Brain microvascular endothelial cell (primary cell): ENCODE results near the gene HK3.

Source experiments
- DNase-seq: peaks from one replicate; pipeline ENCODE4 v3.0.0-alpha.2; 2020
- H3K27ac ChIP-seq: fragments of 250-450 bp; sonication (Bioruptor Pico); 2 replicates; pipeline ENCODE4 v1.5.1; 2020; ENCODE audit warnings: mild to moderate bottlenecking, moderate library complexity
- H3K27me3 ChIP-seq: fragments of 250-450 bp; sonication (Bioruptor Pico); replicated peaks from 2 replicates; pipeline ENCODE4 v1.5.1; 2020; ENCODE audit warnings: mild to moderate bottlenecking
- H3K36me3 ChIP-seq: fragments of 250-450 bp; sonication (Bioruptor Pico); replicated peaks from 2 replicates; pipeline ENCODE4 v1.5.1; 2020; ENCODE audit warnings: mild to moderate bottlenecking
- H3K4me3 ChIP-seq: 2 replicates; pipeline ENCODE4 v1.5.1; 2011; ENCODE audit warnings: low read depth, mild to moderate bottlenecking, control low read depth, low read length, moderate library complexity
- CTCF ChIP-seq: IDR thresholded peaks from 2 replicates; pipeline ENCODE4 v1.5.1; 2011; ENCODE audit warnings: low read depth, mild to moderate bottlenecking, moderate library complexity, low read length, control low read depth, inconsistent platforms; ENCODE audit errors: missing control alignments
- in situ Hi-C: cut with HindIII; loops from 2 replicates; pipeline ENCODE4 v1.10.0; 2017; ENCODE audit warnings: low sequenced_read_pairs, low pct_ligation_motif_present

The HK3 gene

GRCh38 chr5:176846335-176847140 lies 52.6 kb downstream of the HK3 start:
- in situ Hi-C loops, result no loop called here
- H3K27me3 ChIP-seq, result peaks cover 21% of the 10 kb centered on the region
- no peaks in the 10 kb centered on the region for H3K36me3 ChIP-seq
- no peak for DNase-seq
- TF ChIP-seq CTCF, result no peak
- H3K27ac ChIP-seq, result no peak overlapping the region
- H3K4me3 ChIP-seq, result no peak overlapping the region

- no peak for TF ChIP-seq CTCF
- DNase-seq, result no peak
Measured at GRCh38 chr5:176845392-176845713, 53.8 kb downstream of the HK3 start.

GRCh38 chr5:176844706-176845391 lies 54.3 kb downstream of the HK3 start:
- in situ Hi-C loops, result no loop called here
- Histone ChIP-seq H3K4me3 (no peak overlapping the region), H3K36me3 (no peaks in the 10 kb centered on the region), H3K27ac (no peak overlapping the region), H3K27me3 (peaks cover 25% of the 10 kb centered on the region)
- DNase-seq, result peak; percentile 14
- no peak for TF ChIP-seq CTCF

More at GRCh38 chr5:176845392-176845713, 53.8 kb downstream of the HK3 start:
- H3K27me3 ChIP-seq, result peaks cover 25% of the 10 kb centered on the region
- no peaks in the 10 kb centered on the region for H3K36me3 ChIP-seq
- no peak overlapping the region for H3K27ac ChIP-seq
- H3K4me3 ChIP-seq, result no peak overlapping the region
- in situ Hi-C loops, result no loop called here

GRCh38 chr5:176844281-176844680 lies 54.9 kb downstream of the HK3 start:
- Histone ChIP-seq H3K36me3 (no peaks in the 10 kb centered on the region), H3K27ac (no peak overlapping the region), H3K27me3 (peaks cover 21% of the 10 kb centered on the region), H3K4me3 (no peak overlapping the region)
- in situ Hi-C loops, result no loop called here
- TF ChIP-seq CTCF, result no peak
- DNase-seq, result no peak

- Histone ChIP-seq H3K27ac (no peak overlapping the region), H3K4me3 (no peak overlapping the region), H3K36me3 (no peaks in the 10 kb centered on the region), H3K27me3 (peaks cover 19% of the 10 kb centered on the region)
- no peak for DNase-seq
- no peak for TF ChIP-seq CTCF
- in situ Hi-C loops, result no loop called here
Measured at GRCh38 chr5:176843673-176844072, 55.5 kb downstream of the HK3 start.
